A549 (cell line): Measurements from ENCODE around the gene COCH. TPM values are rescaled to one million over a fixed set of nuclear protein-coding genes. Genes with fewer than 3 reads are reported as not detected.
"Not testable (repeated sequence)": the region's sequence is repeated elsewhere in the genome, so short reads cannot be mapped to it uniquely, and the experiment has no call there.

Experiments used
- ATAC-seq, 2 experiments: fragments of 200-7000 bp in 1 of 2; fragments of >200 bp in 1 of 2; cut with Nextera tagmentation in 1 of 2; cut with Tn5 transposase in 1 of 2; 3 replicates each; pipeline versions ENCODE4 v1.8.0 to v1.9.1; 2018 to 2020; ENCODE audit warnings: mild to moderate bottlenecking in 1 of 2, moderate library complexity in 1 of 2
- CTCF ChIA-PET: fragments of 300-600 bp; sonication (Branson Sonifier 250); formaldehyde crosslinking; extraction: SDS; loops from one replicate; lab custom pipeline; 2021; ENCODE audit warnings: antibody characterized with exemption, inconsistent platforms; lab: Yijun Ruan, JAX
- POLR2A ChIA-PET: fragments of 350-600 bp; formaldehyde crosslinking; extraction: SDS; loops from one replicate; lab custom pipeline; 2021; ENCODE audit warnings: antibody characterized with exemption, inconsistent platforms; lab: Yijun Ruan, JAX
- DNase-seq, 2 experiments: peaks; one replicate each; pipeline versions ENCODE4 v3.0.0 to v3.0.0-alpha.2; 2011 to 2016; ENCODE audit warnings: low read depth in 1 of 2, low spot score in 1 of 2
- FAIRE-seq: peaks from 2 replicates; lab custom pipeline; 2011; peaks lifted over from hg19 to GRCh38; lab: Jason Lieb, UNC
- H3K27ac ChIP-seq, 2 experiments: fragments of >200 bp; sonication (Bioruptor Twin); formaldehyde crosslinking; 3 replicates each; pipeline ENCODE4 v1.5.1; 2016 to 2017
- H3K4me1 ChIP-seq: fragments of >200 bp; sonication (Bioruptor Twin); formaldehyde crosslinking; 3 replicates; pipeline ENCODE4 v1.6.1; 2016
- H3K4me2 ChIP-seq: fragments of >200 bp; sonication (Bioruptor Twin); formaldehyde crosslinking; 3 replicates; pipeline ENCODE4 v1.6.1; 2016
- H3K4me3 ChIP-seq: fragments of >200 bp; sonication (Bioruptor Twin); formaldehyde crosslinking; 3 replicates; pipeline ENCODE4 v1.5.1; 2016
- H3K9me3 ChIP-seq: fragments of >200 bp; sonication (Bioruptor Twin); formaldehyde crosslinking; 3 replicates; pipeline ENCODE4 v1.6.1; 2016
- BCL3 ChIP-seq: fragments of >200 bp; sonication (Bioruptor Twin); formaldehyde crosslinking; IDR thresholded peaks from 3 replicates; pipeline ENCODE4 v1.6.1; 2016
- CBX2 ChIP-seq: fragments of 200-600 bp; sonication (generic); IDR thresholded peaks from 2 replicates; pipeline ENCODE4 v1.6.1; 2016; ENCODE audit warnings: low read depth, mild to moderate bottlenecking, borderline replicate concordance
- CEBPB ChIP-seq, 2 experiments: fragments of >200 bp in 1 of 2; sonication (Bioruptor Twin) in 1 of 2; formaldehyde crosslinking in 1 of 2; IDR thresholded peaks; 2 replicates each; pipeline ENCODE4 v1.6.1; 2012 to 2016
- CHD2 ChIP-seq: fragments of 150-350 bp; IDR thresholded peaks from 2 replicates; pipeline ENCODE4 v1.6.1; 2014; ENCODE audit warnings: low read length; ENCODE audit not compliant: partially characterized antibody
- CHD4 ChIP-seq: fragments of 200-600 bp; sonication (generic); IDR thresholded peaks from 2 replicates; pipeline ENCODE4 v1.6.1; 2016; ENCODE audit warnings: antibody characterized with exemption, mild to moderate bottlenecking, borderline replicate concordance
- EHF ChIP-seq: fragments of 250-450 bp; sonication (Bioruptor Pico); IDR thresholded peaks from 2 replicates; pipeline ENCODE4 v1.5.0; 2020; ENCODE audit warnings: mild to moderate bottlenecking
- EHMT2 ChIP-seq: fragments of 200-600 bp; sonication (generic); IDR thresholded peaks from 2 replicates; pipeline ENCODE4 v1.6.1; 2016; ENCODE audit warnings: antibody characterized with exemption, low read depth, mild to moderate bottlenecking, moderate library complexity
- GATA3 ChIP-seq: IDR thresholded peaks from 2 replicates; pipeline ENCODE4 v1.6.1; 2012; ENCODE audit warnings: borderline replicate concordance
- HDAC2 ChIP-seq: fragments of 200-600 bp; sonication (generic); IDR thresholded peaks from 2 replicates; pipeline ENCODE4 v1.6.1; 2016
- HES2 ChIP-seq: fragments of >200 bp; sonication (Bioruptor Twin); formaldehyde crosslinking; IDR thresholded peaks from 2 replicates; pipeline ENCODE4 v1.6.1; 2016
- HEYL ChIP-seq: fragments of 250-450 bp; sonication (Bioruptor Pico); IDR thresholded peaks from 2 replicates; pipeline ENCODE4 v1.8.0; 2021; ENCODE audit warnings: mild to moderate bottlenecking, moderate library complexity
- HOXB13 ChIP-seq: fragments of 250-450 bp; sonication (Bioruptor Pico); IDR thresholded peaks from 2 replicates; pipeline ENCODE4 v1.5.0; 2020; ENCODE audit warnings: low read depth, mild to moderate bottlenecking, moderate library complexity
- HOXB5 ChIP-seq: fragments of 250-450 bp; sonication (Bioruptor Pico); IDR thresholded peaks from 2 replicates; pipeline ENCODE4 v1.5.0; 2020; ENCODE audit warnings: mild to moderate bottlenecking, moderate library complexity
- KDM1A ChIP-seq: fragments of 200-600 bp; sonication (generic); IDR thresholded peaks from 2 replicates; pipeline ENCODE4 v1.6.1; 2016; ENCODE audit warnings: low read depth, mild to moderate bottlenecking
- KDM5A ChIP-seq: fragments of 200-600 bp; sonication (generic); IDR thresholded peaks from 2 replicates; pipeline ENCODE4 v1.6.1; 2016; ENCODE audit warnings: antibody characterized with exemption, mild to moderate bottlenecking
- MAFK ChIP-seq: fragments of 450-650 bp; IDR thresholded peaks from 2 replicates; pipeline ENCODE4 v1.6.1; 2014; ENCODE audit not compliant: partially characterized antibody
- MAX ChIP-seq: IDR thresholded peaks from 2 replicates; pipeline ENCODE4 v1.6.1; 2012
- MAZ ChIP-seq: fragments of 150-350 bp; IDR thresholded peaks from 2 replicates; pipeline ENCODE4 v1.6.1; 2014; ENCODE audit warnings: antibody characterized with exemption, low read depth, low read length, borderline replicate concordance
- MYC ChIP-seq: IDR thresholded peaks from 2 replicates; pipeline ENCODE4 v1.6.1; 2012; ENCODE audit warnings: mild to moderate bottlenecking, inconsistent platforms, low read length, improper control_type of control experiment, borderline replicate concordance
- NFE2L2 ChIP-seq: fragments of 150-350 bp; conservative IDR thresholded peaks from 2 replicates; pipeline ENCODE4 v1.6.1; 2014; ENCODE audit warnings: low read length
- NPAS2 ChIP-seq: fragments of 250-450 bp; sonication (Bioruptor Pico); IDR thresholded peaks from 2 replicates; pipeline ENCODE4 v1.8.0; 2022; ENCODE audit warnings: mild to moderate bottlenecking, moderate library complexity, borderline replicate concordance
- TP53 ChIP-seq: fragments of 250-450 bp; sonication (Bioruptor Pico); IDR thresholded peaks from 2 replicates; pipeline ENCODE4 v1.5.0; 2021; ENCODE audit warnings: mild to moderate bottlenecking, moderate library complexity
- USF2 ChIP-seq: fragments of 450-650 bp; IDR thresholded peaks from 2 replicates; pipeline ENCODE4 v1.6.1; 2014; ENCODE audit warnings: antibody characterized with exemption
- ZFP36 ChIP-seq: fragments of 450-650 bp; IDR thresholded peaks from 2 replicates; pipeline ENCODE4 v1.6.1; 2014; ENCODE audit warnings: borderline replicate concordance; ENCODE audit not compliant: partially characterized antibody
- ZNF302 ChIP-seq: fragments of 250-450 bp; sonication (Bioruptor Pico); IDR thresholded peaks from 2 replicates; pipeline ENCODE4 v1.9.0; 2021; ENCODE audit warnings: inconsistent platforms, mild to moderate bottlenecking, moderate library complexity
- ZSCAN20 ChIP-seq: fragments of 250-450 bp; sonication (Bioruptor Pico); IDR thresholded peaks from 2 replicates; pipeline ENCODE4 v1.8.0; 2022; ENCODE audit warnings: mild to moderate bottlenecking, moderate library complexity
- WGBS: methylation state at CpG from one replicate; pipeline ENCODE4 v1.1.6; 2017; ENCODE audit errors: missing lambda C conversion rate; 5-methylcytosine and 5-hydroxymethylcytosine counted together
- polyA plus RNA-seq, 4 experiments: library from polyadenylated mRNA; depleted of rRNA in 3 of 4; stranded (reverse); fragments of >200 nt; fragmentation: RNase III in 1 of 4; extraction: RNeasy Plus Mini Kit Qiagen cat#74134 plus additional on column Dnase treatment in 1 of 4; gene quantifications; 2 replicates in 3 of 4; 3 replicates in 1 of 4; pipeline ENCODE4 v1.2.3, GENCODE V29; 2011 to 2017

COCH gene
- polyA plus RNA-seq, 2 of the 4 experiments (the other 2 are of a cell fraction) = 33.0 to 45.9 TPM

- TF ChIP-seq BCL3 (no peak), CEBPB (IDR thresholded peaks at IDR 0.05) (no peak), HDAC2 (no peak), GATA3 (no peak), EHMT2 (no peak), KDM1A (no peak), CHD2 (no peak)
These were observed 14.9 kb downstream of the COCH start (continued) for GRCh38 chr14:30889244-30889594.

GRCh38 chr14:30893819-30894218 lies 19.5 kb downstream of the COCH start:
- FAIRE-seq (no peak), ATAC-seq (no peak), DNase-seq (no peak)
- WGBS = 65% methylated on average over 2 of the region's 2 CpGs
- Histone ChIP-seq H3K27ac (no peak overlapping the region), H3K4me2 (no peak overlapping the region), H3K4me3 (no peak overlapping the region), H3K4me1 (peaks cover 11% of the 10 kb centered on the region; the same call in 2 of the 3 replicates), H3K9me3 (no peaks in the 10 kb centered on the region)
- ChIA-PET POLR2A (no interaction called here), CTCF (no interaction called here)
- TF ChIP-seq MAFK (peak; percentile 74), ZFP36 (no peak)

- no peak for DNase-seq
- Histone ChIP-seq H3K4me2 (no peak overlapping the region), H3K4me3 (no peak overlapping the region), H3K9me3 (no peaks in the 10 kb centered on the region), H3K4me1 (peaks cover 11% of the 10 kb centered on the region; the same call in 2 of the 3 replicates), H3K27ac (no peak overlapping the region)
- WGBS = 91% methylated on average over 4 of the region's 4 CpGs
- CTCF ChIA-PET = interaction anchor here (1.0 to 1.3 kb wide), 4 partner anchors 9 to 203 kb away, joined by 3 to 5 read pairs (median 3); no protein-coding TSS in a partner anchor
- POLR2A ChIA-PET = interaction anchor here (0.7 kb wide), 1 partner anchor 219 kb away, joined by 9 read pairs; no protein-coding TSS in a partner anchor
- FAIRE-seq = no peak
- ATAC-seq = no peak
- TF ChIP-seq KDM1A (no peak), HES2 (no peak), NFE2L2 (no peak), BCL3 (no peak), KDM5A (no peak), HOXB5 (CRISPR knock-in tag) (no peak), HOXB13 (CRISPR knock-in tag) (no peak), CHD4 (no peak), USF2 (no peak), NPAS2 (CRISPR knock-in tag) (no peak), HDAC2 (no peak)
These were observed 20.7 kb downstream of the COCH start for GRCh38 chr14:30894923-30895515.

- no peak overlapping the region for H3K27ac ChIP-seq
- CTCF ChIA-PET = no interaction called here
- no peak for DNase-seq
- no peak overlapping the region for H3K4me2 ChIP-seq
- POLR2A ChIA-PET = no interaction called here
- no peaks in the 10 kb centered on the region for H3K9me3 ChIP-seq
- no peak for ATAC-seq
- H3K4me3 ChIP-seq = no peak overlapping the region
- no peak for FAIRE-seq
- TF ChIP-seq HOXB13 (CRISPR knock-in tag) (no peak), USF2 (no peak), CBX2 (no peak), MAX (no peak), EHMT2 (no peak), MYC (no peak), ZNF302 (CRISPR knock-in tag) (no peak), ZSCAN20 (no peak), EHF (CRISPR knock-in tag) (no peak), TP53 (CRISPR knock-in tag) (no peak), HEYL (CRISPR knock-in tag) (no peak), MAZ (no peak)
- peaks cover 11% of the 10 kb centered on the region; the same call in 2 of the 3 replicates for H3K4me1 ChIP-seq
These were observed 22.1 kb downstream of the COCH start for GRCh38 chr14:30896435-30896834.

- ATAC-seq, DNase-seq, H3K9me3 ChIP-seq, H3K4me3 ChIP-seq, FAIRE-seq, POLR2A ChIA-PET, H3K4me2 ChIP-seq, H3K27ac ChIP-seq: not testable (repeated sequence)
- peaks cover 11% of the 10 kb centered on the region; the same call in 2 of the 3 replicates for H3K4me1 ChIP-seq
- 92% methylated on average over 3 of the region's 3 CpGs for WGBS
- CTCF ChIA-PET = interaction anchor here (0.6 kb wide), 1 partner anchor 417 kb away, joined by 3 read pairs; no protein-coding TSS in a partner anchor
These were observed 22.8 kb downstream of the COCH start for GRCh38 chr14:30897121-30897520.
